HEK293 (cell line): ENCODE results near the gene SEPTIN3.
"Not testable (repeated sequence)": the region's sequence is repeated elsewhere in the genome, so short reads cannot be mapped to it uniquely, and the experiment has no call there.

Experiments
- CTCF ChIA-PET: fragments of 350-600 bp; formaldehyde crosslinking; extraction: SDS; loops from one replicate; lab custom pipeline; 2021; ENCODE audit warnings: antibody characterized with exemption; lab: Yijun Ruan, JAX
- POLR2A ChIA-PET: fragments of 300-600 bp; formaldehyde crosslinking; extraction: SDS; loops from one replicate; lab custom pipeline; 2020; ENCODE audit warnings: antibody characterized with exemption, inconsistent platforms; lab: Yijun Ruan, JAX
- H3K27ac ChIP-seq: fragments of 200-500 bp; sonication (Bioruptor generic); 2 replicates; pipeline ENCODE4 v1.5.1; 2014; ENCODE audit warnings: low read depth, low read length, control low read depth, inconsistent platforms; ENCODE audit errors: extremely low read depth
- H3K36me3 ChIP-seq, 2 experiments: fragments of 200-500 bp in 1 of 2; sonication (Bioruptor generic) in 1 of 2; 1 replicate in 1 of 2; 2 replicates in 1 of 2; pipeline ENCODE4 v1.5.1; 2014 to 2017; ENCODE audit warnings: inconsistent platforms in 2 of 2, low read length in 2 of 2; ENCODE audit not compliant: control insufficient read depth in 2 of 2, insufficient read depth in 1 of 2
- H3K4me1 ChIP-seq: fragments of 200-500 bp; sonication (Bioruptor generic); 2 replicates; pipeline ENCODE4 v1.5.1; 2014; ENCODE audit warnings: mild to moderate bottlenecking, low read length, inconsistent platforms; ENCODE audit not compliant: control insufficient read depth, insufficient read depth
- H3K4me3 ChIP-seq: 2 replicates; pipeline ENCODE4 v1.5.1; 2011; ENCODE audit warnings: low read depth, mild to moderate bottlenecking, control low read depth, low read length, moderate library complexity
- H3K9me3 ChIP-seq: fragments of 200-500 bp; sonication (Bioruptor generic); 2 replicates; pipeline ENCODE4 v1.5.1; 2014; ENCODE audit warnings: low read depth, low read length, inconsistent platforms; ENCODE audit not compliant: control insufficient read depth, insufficient read depth
- BCL11B ChIP-seq: fragments of 450-650 bp; formaldehyde crosslinking; IDR thresholded peaks from 2 replicates; pipeline ENCODE4 v1.5.1; 2016; ENCODE audit warnings: low read depth, missing biosample characterization, missing genetic modification characterization
- HOXA7 ChIP-seq: sonication (generic); formaldehyde crosslinking; IDR thresholded peaks from 2 replicates; pipeline ENCODE4 v1.8.1; 2022; ENCODE audit warnings: missing genetic modification reagents, borderline replicate concordance
- KLF8 ChIP-seq: fragments of 450-650 bp; formaldehyde crosslinking; IDR thresholded peaks from 2 replicates; pipeline ENCODE4 v1.5.1; 2016; ENCODE audit warnings: missing biosample characterization, missing genetic modification characterization
- MZF1 ChIP-seq: fragments of 450-650 bp; formaldehyde crosslinking; IDR thresholded peaks from 2 replicates; pipeline ENCODE4 v1.5.1; 2017; ENCODE audit warnings: missing biosample characterization, missing genetic modification characterization, borderline replicate concordance
- OSR2 ChIP-seq: fragments of 450-650 bp; formaldehyde crosslinking; IDR thresholded peaks from 2 replicates; pipeline ENCODE4 v1.5.1; 2016; ENCODE audit warnings: missing biosample characterization, missing genetic modification characterization
- PBX3 ChIP-seq: sonication (generic); formaldehyde crosslinking; IDR thresholded peaks from 2 replicates; pipeline ENCODE4 v1.8.1; 2022; ENCODE audit warnings: mild to moderate bottlenecking, moderate library complexity, missing genetic modification reagents
- WT1 ChIP-seq: fragments of 450-650 bp; formaldehyde crosslinking; IDR thresholded peaks from 2 replicates; pipeline ENCODE4 v1.5.1; 2016; ENCODE audit warnings: missing biosample characterization, missing genetic modification characterization
- ZBTB10 ChIP-seq: fragments of 450-650 bp; formaldehyde crosslinking; IDR thresholded peaks from 2 replicates; pipeline ENCODE4 v1.5.1; 2016; ENCODE audit warnings: missing biosample characterization, missing genetic modification characterization
- ZBTB17 ChIP-seq: fragments of 450-650 bp; formaldehyde crosslinking; IDR thresholded peaks from 2 replicates; pipeline ENCODE4 v1.5.1; 2016; ENCODE audit warnings: missing biosample characterization, missing genetic modification characterization
- ZFP3 ChIP-seq: fragments of 450-650 bp; formaldehyde crosslinking; IDR thresholded peaks from 2 replicates; pipeline ENCODE4 v1.5.1; 2016; ENCODE audit warnings: low read depth, missing biosample characterization, missing genetic modification characterization
- ZIC2 ChIP-seq: fragments of 450-650 bp; formaldehyde crosslinking; IDR thresholded peaks from 2 replicates; pipeline ENCODE4 v1.5.1; 2016; ENCODE audit warnings: missing biosample characterization, missing genetic modification characterization
- ZNF112 ChIP-seq: fragments of 450-650 bp; formaldehyde crosslinking; IDR thresholded peaks from 2 replicates; pipeline ENCODE4 v1.5.0; 2017; ENCODE audit warnings: missing biosample characterization, missing genetic modification characterization
- ZNF121 ChIP-seq: fragments of 450-650 bp; formaldehyde crosslinking; IDR thresholded peaks from 2 replicates; pipeline ENCODE4 v1.5.1; 2016; ENCODE audit warnings: missing biosample characterization, missing genetic modification characterization
- ZNF184 ChIP-seq: fragments of 450-650 bp; IDR thresholded peaks from 2 replicates; pipeline ENCODE4 v1.5.1; 2018; ENCODE audit warnings: missing biosample characterization, mild to moderate bottlenecking, missing genetic modification characterization
- ZNF292 ChIP-seq: fragments of 450-650 bp; formaldehyde crosslinking; IDR thresholded peaks from 2 replicates; pipeline ENCODE4 v1.5.1; 2016; ENCODE audit warnings: low read depth, missing biosample characterization, missing genetic modification characterization, borderline replicate concordance
- ZNF350 ChIP-seq: fragments of 450-650 bp; formaldehyde crosslinking; IDR thresholded peaks from 2 replicates; pipeline ENCODE4 v1.5.0; 2017; ENCODE audit warnings: missing biosample characterization, mild to moderate bottlenecking, missing genetic modification characterization
- ZNF423 ChIP-seq: fragments of 450-650 bp; formaldehyde crosslinking; IDR thresholded peaks from 2 replicates; pipeline ENCODE4 v1.5.1; 2016; ENCODE audit warnings: missing biosample characterization, missing genetic modification characterization
- ZSCAN18 ChIP-seq: fragments of 450-650 bp; formaldehyde crosslinking; IDR thresholded peaks from 2 replicates; pipeline ENCODE4 v1.5.1; 2016; ENCODE audit warnings: missing biosample characterization, missing genetic modification characterization

Gene SEPTIN3

GRCh38 chr22:41947424-41948080 lies 21.7 kb upstream of the SEPTIN3 start (continued):
- TF ChIP-seq ZIC2, result peak; percentile 67
- no peak for TF ChIP-seq ZNF350 (tag by site-specific recombination)
- no peak for TF ChIP-seq PBX3 (CRISPR knock-in tag)
- TF ChIP-seq ZBTB10 (tag by site-specific recombination), result no peak
- no peak for TF ChIP-seq ZNF184
- no peak for TF ChIP-seq KLF8
- peak; percentile 55; the same call in 1 of the 2 replicates for TF ChIP-seq ZBTB17 (tag by site-specific recombination)
- peak; percentile 85 for TF ChIP-seq ZNF121 (tag by site-specific recombination)
- TF ChIP-seq ZNF423 (tag by site-specific recombination), result no peak
- no peak for TF ChIP-seq HOXA7 (CRISPR knock-in tag)
- TF ChIP-seq BCL11B (tag by site-specific recombination), result no peak
- TF ChIP-seq OSR2 (tag by site-specific recombination), result peak; percentile 85
- no peak for TF ChIP-seq ZSCAN18 (tag by site-specific recombination)
- no peak; the same call in 1 of the 2 replicates for TF ChIP-seq WT1 (tag by site-specific recombination)
- TF ChIP-seq ZFP3 (tag by site-specific recombination), result no peak
- no peak for TF ChIP-seq ZNF112

- Histone ChIP-seq H3K36me3 (peaks cover 18 to 27% of the 10 kb centered on the region in 2 experiments; a peak in 2 of 3 replicates), H3K27ac (no peak overlapping the region), H3K4me3 (no peak overlapping the region), H3K9me3 (no peaks in the 10 kb centered on the region), H3K4me1 (no peaks in the 10 kb centered on the region)
- TF ChIP-seq ZNF292 (tag by site-specific recombination) (no peak), MZF1 (tag by site-specific recombination) (no peak)
- ChIA-PET CTCF (interaction anchor here (0.7 to 3.2 kb wide), 6 partner anchors 9 to 490 kb away, joined by 3 to 26 read pairs (median 4); no protein-coding TSS in a partner anchor), POLR2A (interaction anchor here (0.6 to 2.5 kb wide), 3 partner anchors 9 to 238 kb away, joined by 4 to 17 read pairs (median 7); partner anchors contain the start of gene SMDT1)
Measured at GRCh38 chr22:41948142-41948541, 21.1 kb upstream of the SEPTIN3 start.

- H3K9me3 ChIP-seq, H3K27ac ChIP-seq, H3K4me1 ChIP-seq, H3K4me3 ChIP-seq: not testable (repeated sequence)
- H3K36me3 ChIP-seq, result peaks cover 15 to 19% of the 10 kb centered on the region in 2 experiments; a peak in 2 of 3 replicates
- ChIA-PET CTCF (interaction anchor here (0.7 to 3.2 kb wide), 6 partner anchors 8 to 489 kb away, joined by 3 to 26 read pairs (median 4); no protein-coding TSS in a partner anchor), POLR2A (interaction anchor here (0.6 kb wide), 1 partner anchor 239 kb away, joined by 4 read pairs; no protein-coding TSS in a partner anchor)
Measured at GRCh38 chr22:41948928-41949296, 20.3 kb upstream of the SEPTIN3 start.
